IMR-90 (cell line): Measurements from ENCODE around the gene SERF2.

ENCODE experiments used
- BHLHE40 ChIP-seq: fragments of 150-350 bp; IDR thresholded peaks from 2 replicates; pipeline ENCODE4 v1.6.1; 2016; ENCODE audit warnings: mild to moderate bottlenecking, low read depth, low read length
- CEBPB ChIP-seq: IDR thresholded peaks from 2 replicates; pipeline ENCODE4 v1.6.1; 2012; ENCODE audit warnings: low read depth, low read length, improper control_type of control experiment
- CTCF ChIP-seq: conservative IDR thresholded peaks from 2 replicates; pipeline ENCODE4 v1.5.1; 2012; ENCODE audit warnings: mild to moderate bottlenecking, low read depth, low read length, improper control_type of control experiment
- FOS ChIP-seq: fragments of 150-350 bp; IDR thresholded peaks from 2 replicates; pipeline ENCODE4 v1.6.1; 2016; ENCODE audit warnings: low read depth, low read length
- POLR2A ChIP-seq: IDR thresholded peaks from 2 replicates; pipeline ENCODE4 v1.6.1; 2012; ENCODE audit warnings: mild to moderate bottlenecking, low read depth, low read length
- TF ChIP-seq, protein P1 (sequence below): fragments of 150-350 bp; IDR thresholded peaks from 2 replicates; pipeline ENCODE4 v1.6.1; 2016; ENCODE audit warnings: low read depth, mild to moderate bottlenecking, low read length, moderate library complexity, borderline replicate concordance

- TF ChIP-seq POLR2A = no peak
- no peak for TF ChIP-seq FOS
- no peak for TF ChIP-seq CTCF
- TF ChIP-seq CEBPB = no peak
- TF ChIP-seq, protein P1, sequence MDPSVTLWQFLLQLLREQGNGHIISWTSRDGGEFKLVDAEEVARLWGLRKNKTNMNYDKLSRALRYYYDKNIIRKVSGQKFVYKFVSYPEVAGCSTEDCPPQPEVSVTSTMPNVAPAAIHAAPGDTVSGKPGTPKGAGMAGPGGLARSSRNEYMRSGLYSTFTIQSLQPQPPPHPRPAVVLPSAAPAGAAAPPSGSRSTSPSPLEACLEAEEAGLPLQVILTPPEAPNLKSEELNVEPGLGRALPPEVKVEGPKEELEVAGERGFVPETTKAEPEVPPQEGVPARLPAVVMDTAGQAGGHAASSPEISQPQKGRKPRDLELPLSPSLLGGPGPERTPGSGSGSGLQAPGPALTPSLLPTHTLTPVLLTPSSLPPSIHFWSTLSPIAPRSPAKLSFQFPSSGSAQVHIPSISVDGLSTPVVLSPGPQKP = no peak
- no peak for TF ChIP-seq BHLHE40
Measured at GRCh38 chr15:43779016-43779415, 13.1 kb upstream of the SERF2 start.
